ENCODE results near the gene FKBP4.
A peak's percentile ranks its signal among the peaks of the same experiment; 100 is the strongest.
"Not testable (repeated sequence)": the region's sequence is repeated elsewhere in the genome, so short reads cannot be mapped to it uniquely, and the experiment has no call there.

Gene FKBP4, protein sequence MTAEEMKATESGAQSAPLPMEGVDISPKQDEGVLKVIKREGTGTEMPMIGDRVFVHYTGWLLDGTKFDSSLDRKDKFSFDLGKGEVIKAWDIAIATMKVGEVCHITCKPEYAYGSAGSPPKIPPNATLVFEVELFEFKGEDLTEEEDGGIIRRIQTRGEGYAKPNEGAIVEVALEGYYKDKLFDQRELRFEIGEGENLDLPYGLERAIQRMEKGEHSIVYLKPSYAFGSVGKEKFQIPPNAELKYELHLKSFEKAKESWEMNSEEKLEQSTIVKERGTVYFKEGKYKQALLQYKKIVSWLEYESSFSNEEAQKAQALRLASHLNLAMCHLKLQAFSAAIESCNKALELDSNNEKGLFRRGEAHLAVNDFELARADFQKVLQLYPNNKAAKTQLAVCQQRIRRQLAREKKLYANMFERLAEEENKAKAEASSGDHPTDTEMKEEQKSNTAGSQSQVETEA

DNA sequence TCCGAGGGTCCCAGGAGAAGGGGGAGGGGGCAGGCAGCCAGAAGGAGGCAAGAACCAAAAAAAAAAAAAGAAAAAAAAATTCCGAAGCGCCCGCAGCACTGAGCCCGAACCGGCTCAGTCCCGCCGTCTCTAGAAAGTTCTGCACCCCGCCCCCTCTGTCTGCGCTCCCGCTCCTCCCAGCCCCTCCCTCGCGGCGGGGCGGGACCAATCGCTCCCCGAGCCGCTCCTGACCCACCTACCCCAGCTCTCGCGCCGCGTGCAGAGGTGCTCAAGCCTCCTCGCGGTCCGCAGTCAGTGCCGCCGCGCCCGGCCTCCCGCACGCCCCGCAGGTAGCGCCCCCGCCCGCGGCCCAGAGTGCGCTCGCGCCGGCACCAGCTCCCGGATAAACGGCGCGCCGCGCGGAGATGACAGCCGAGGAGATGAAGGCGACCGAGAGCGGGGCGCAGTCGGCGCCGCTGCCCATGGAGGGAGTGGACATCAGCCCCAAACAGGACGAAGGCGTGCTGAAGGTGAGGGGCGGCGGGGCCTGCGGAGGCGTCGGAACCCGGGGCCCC lies at the start of gene FKBP4:
FKBP4 (plus strand) TSS at position 235 of the 554 bp plus-strand sequence; CDS start at position 405, 170 bp downstream.
- DNase-seq, result peak; percentile 66 to 76

DNA sequence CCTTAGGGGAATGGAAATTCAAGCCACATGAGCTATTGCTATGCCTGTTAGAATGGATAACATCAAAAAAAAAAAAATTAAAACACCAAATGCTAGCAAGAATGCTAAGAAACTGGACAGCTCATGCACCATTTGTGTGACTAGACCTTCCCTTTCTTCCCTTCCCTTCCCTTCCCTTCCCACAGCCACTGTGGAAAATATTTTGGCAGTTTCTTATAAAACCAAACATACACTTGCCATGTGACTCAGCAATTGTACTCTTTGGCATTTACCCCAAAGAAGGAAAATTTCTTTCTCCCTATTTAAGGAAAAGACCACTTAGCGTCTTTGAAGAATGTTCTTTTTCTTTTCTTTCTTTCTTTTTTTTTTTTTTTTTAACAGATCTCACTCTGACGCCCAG lies 49.1 kb upstream of the FKBP4 start:
- DNase-seq, result no peak

DNA sequence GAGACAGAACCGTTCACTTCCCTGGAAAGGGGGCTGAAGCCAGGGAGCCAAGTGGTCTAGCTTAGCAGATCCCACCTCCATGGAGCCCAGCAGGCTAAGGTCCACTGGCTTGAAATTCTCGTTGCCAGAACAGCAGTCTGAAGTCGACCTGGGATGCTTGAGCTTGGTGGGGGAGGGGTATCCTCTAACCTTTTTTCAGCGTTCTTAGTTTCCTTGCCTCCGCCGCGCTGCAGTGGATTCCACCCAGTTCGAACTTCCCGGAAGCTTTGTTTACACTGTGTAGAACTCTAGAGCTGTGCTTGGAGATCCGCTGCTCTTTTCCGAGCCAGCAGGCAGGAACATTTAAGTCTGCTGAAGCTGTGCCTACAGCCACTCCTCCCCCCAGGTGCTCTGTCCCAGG lies 45.2 kb upstream of the FKBP4 start:
- no peak for DNase-seq

DNA sequence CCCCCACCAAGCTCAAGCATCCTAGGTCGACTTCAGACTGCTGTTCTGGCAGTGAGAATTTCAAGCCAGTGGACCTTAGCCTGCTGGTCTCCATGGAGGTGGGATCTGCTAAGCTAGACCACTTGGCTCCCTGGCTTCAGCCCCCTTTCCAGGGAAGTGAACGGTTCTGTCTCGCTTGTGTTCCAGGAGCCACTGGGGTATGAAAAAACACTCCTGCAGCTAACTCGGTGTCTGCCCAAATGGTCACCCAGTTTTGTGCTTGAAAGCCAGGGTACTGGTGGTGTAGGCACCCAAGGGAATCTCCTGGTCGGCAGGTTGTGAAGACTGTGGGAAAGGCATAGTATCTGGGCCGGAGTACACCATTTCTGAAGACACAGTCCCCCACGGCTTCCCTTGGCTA lies 44.6 kb upstream of the FKBP4 start:
- no peak for DNase-seq

DNA sequence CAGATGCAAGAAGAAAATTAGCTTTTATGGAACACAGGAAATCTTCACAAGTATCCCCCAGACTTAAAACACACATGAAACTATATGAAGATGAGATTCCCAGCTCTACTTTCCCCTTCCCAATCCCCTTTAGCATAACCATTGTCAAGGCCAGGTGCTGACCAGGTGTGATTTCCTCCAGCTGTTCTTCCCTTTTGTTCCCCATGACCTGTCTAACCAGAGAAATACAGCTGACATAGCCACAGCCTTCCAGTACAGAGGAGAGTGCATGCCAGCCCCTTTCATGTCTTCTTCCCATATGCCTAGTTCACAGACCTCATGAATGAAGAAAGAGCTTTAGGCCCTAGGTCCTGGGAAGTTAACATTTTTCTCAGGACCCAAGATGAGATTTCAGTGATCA lies 43.5 kb upstream of the FKBP4 start:
- DNase-seq, result no peak

DNA sequence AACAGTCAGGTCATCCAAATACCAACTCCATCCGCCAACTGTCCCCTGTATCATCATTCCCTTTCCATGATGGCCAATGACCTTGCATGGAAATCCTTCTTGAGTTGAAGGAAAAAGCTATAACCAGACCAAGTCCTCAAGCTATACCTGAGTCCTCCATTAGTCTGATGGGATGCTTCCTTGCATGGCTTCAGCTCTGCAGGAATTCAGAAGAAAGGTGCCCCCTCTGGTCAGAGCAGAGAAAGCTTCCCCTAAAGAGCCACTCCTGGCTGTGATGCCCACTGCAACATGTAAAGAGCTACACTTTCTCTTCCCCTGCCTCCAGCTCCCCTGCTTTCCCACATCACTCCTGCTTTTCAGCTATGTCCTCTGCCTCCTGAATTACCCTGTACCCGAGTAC lies 43.1 kb upstream of the FKBP4 start:
- DNase-seq, result no peak

DNA sequence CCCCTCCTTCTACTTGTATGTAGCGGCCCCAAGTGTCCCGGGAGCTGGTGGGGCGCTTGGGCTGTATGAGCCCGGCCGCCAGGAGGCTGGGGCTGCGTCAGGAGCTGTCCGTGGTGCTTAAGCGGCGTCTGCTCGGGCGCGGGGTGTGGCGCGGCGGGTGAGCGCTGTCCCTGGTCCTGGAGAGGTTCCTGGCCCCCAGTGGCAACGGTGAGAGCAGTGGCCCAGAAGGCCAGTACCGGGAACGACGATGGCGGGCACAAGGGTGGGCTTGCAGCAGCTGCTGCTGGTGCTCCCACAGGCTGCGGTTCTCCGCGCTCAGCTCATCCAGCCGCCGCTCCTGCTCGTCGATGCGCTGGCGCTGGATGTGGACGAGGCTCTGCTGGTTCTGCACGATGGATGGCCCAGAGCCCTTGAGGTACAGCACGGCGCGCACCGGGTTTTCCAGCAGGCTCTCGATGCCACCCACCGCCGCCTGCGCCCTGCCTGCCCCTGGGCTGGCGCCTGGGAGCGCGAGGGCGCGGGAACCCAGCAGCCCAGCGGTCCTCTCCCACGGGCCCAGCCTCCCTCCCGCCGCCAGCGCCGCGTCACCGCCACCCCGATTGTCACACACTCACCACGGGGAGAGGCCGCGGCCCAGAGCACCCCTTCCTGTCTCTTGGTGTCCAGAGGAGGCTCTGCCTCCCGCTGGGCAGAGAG lies 41.9 kb upstream of the FKBP4 start:
- no peak for DNase-seq

DNA sequence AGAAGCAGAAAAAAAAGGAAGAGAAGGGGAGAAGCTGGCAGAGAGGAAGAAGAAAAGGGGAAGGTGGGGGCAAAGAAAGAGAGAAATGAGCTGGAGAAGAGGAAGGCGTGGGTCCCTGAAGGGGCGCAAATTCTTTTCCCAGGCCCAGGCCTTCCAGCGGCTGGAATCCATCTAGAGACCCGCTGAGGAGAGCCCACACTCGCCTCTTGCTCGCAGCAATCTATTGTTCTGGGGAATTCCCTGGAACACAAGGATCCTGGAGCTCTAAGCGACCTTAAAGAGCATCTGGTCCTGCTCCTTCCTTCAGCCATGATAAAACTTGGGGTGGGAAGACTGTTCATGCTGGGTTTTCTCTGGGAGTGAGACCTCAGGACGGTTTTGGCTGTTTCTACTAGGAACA lies 41.2 kb upstream of the FKBP4 start:
- no peak for DNase-seq

DNA sequence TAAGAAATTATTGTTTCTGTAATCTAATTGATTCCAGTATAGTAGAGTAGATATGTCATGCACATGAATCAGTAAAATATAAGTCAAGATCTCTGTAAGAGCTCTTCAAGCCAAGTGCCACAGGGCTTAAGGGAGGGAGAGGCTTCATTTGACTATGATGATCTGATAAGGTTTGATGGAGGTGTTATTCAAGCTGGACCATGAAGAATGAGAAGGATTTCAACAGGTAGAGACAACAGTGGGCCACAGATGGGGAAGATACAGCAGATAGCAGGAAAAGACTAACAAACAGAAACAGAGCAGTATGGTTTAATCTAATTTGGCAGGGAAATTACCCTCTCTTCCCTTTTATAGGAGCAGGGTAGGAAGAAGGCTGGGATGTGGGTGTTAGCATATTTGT lies 40.6 kb upstream of the FKBP4 start:
- DNase-seq, result no peak

DNA sequence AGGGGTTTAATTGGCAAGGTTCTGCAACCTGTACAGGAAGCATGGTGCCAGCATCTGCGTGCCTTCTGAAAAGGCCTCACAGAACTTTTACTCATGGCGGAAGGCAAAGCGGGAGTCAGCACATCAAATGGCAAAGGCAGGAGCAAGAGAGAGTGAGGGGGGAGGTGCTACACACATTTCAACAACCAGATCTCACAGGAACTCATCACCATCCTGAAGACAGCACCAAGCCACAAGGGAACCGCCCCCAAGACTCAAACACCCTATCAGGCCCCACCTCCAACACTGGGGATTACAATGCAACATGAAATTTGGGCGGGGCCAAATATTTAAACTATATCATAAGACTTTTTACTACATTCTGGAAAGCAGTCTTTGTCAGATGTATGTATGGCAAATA lies 38.0 kb upstream of the FKBP4 start:
- DNase-seq, result no peak

DNA sequence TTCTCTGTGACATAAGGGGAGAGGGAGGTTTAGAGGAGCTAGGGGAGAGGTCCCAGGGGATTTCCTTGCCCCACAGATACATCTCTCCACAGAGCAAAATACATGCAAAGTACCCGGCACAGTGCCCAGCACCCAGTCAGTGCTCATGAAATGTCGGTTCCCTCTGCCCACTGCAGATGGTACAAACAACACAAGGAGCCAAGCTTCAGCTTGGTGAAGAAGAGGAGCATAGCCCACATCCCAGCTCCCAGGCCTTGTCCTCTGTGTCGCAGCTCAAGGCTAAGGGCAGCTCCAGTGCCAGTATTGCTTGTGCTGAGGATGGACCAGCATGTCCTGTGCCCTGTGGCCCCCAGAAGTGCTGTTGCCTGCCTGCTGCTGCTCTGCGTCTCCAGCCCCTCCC lies 35.0 kb upstream of the FKBP4 start:
- DNase-seq, result no peak

DNA sequence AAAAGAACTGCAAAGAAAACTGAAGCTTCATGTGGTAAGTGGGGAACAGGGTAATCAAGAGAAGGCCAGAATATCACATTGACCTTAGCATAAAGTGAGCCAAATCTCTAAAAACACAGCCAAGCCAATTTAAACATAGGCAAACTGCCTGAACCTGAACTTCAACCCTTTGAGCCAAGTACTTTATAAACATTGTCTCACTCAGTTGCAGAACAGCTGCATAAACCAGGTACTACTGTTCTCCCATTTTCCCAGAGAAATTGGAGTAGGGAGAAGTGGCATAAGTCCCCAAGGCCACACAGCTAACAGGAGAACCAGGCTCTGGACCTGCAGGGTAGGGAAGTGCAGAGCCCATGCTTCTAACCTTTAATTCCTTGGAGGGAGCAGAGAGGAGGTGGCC lies 30.4 kb upstream of the FKBP4 start:
- DNase-seq, result no peak

DNA sequence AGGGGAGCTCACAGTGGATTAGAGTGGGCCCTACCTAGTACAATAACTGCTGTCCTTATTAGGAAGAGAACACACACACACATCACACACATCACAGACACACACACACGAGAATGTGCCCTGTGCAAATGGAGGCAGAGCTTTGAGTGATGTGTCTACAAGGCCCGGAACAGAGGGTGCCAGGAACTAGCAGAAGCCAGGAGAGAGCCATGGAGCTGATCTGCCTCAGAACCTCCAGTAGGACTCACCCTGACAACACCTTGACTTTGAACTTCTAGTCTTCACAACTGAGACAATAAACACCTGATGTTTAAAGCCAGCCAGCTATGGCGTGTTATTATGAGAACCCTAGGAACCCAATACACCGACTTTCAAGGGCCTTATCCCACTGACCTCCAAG lies 29.7 kb upstream of the FKBP4 start:
- DNase-seq, result no peak

DNA sequence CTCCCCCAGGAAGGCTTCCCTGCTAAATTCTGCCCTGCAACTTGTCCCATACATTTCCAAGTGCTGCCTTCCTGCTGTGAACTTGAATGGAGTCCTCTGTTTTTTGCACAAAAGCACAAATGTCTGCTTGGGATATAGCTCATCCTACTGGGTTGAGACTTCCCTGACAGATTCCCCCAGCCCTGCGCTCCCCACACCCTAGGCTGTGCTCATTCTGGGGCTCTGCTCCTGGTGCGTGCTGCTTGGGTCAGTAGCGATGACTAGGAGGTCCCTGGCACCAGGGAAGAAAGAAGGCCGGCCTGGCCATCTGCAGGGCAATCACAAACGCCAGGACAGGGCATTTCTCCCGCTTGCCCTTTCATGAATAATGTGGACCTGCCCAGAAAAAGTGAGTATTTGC lies 29.2 kb upstream of the FKBP4 start:
- DNase-seq, result no peak

DNA sequence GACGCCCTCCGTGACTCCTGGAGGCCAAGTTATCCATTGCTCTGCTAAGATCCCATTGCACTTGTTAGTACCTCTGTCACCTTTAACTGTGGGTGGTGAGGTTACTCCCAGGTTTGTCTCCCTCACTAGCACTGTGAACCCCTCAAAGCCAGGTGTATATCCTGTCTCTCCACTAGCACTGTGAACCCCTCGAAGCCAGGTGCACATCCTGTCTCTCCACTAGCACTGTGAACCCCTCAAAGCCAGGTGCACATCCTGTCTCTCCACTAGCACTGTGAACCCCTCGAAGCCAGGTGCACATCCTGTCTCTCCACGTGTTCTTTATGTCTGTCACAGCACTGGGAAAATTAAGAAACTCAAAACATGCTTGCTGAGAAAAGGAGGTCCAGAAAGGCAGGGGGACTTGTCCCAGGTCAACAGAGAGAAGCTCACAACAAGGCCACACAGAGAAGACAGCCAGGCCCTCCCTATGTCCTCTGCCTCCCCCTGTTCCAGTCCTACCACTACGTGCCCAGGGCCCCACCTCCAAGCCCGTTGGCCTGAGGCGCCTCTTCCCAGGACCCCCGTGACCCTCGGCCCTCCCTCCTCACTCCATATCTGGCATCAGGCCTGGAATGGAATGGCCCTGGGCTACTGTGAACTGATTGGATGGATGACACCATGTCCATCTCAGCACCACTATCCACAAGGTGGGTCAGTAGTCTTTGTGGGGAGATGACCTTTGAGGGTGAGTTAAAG lies 26.4 kb upstream of the FKBP4 start:
- no peak for DNase-seq

DNA sequence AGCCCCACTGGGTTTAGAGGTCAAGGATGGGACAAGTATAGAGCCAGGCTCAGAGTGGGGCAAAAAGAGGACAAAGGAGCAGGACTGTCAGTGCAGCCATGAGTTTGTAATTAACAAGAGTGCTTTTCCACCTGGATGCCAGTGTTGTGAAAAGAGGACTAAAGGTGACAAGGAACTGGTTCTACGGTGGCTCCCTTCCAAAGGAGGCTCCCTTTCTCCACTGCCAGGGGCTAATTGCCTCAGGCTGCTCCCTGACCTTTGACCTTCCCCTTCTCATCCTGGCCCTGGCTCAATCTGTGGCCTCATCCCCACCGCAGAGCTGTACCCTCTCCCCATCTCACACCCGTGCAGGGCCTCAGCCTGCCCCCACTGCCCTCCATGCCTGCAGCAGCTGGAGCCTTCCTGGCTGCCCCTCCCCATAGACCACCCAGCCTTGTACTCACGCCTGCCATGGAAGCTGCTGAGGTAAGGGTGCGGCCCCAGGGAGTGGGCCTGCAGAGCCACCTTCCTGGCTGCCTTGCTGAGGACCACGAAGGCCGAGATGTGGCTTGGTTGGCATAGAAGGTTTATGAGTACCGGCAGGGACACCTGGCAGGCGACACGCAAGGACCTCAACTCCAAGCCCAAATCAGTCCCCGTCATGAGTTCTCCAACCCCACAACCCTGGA lies 24.8 kb upstream of the FKBP4 start:
- DNase-seq, result no peak

DNA sequence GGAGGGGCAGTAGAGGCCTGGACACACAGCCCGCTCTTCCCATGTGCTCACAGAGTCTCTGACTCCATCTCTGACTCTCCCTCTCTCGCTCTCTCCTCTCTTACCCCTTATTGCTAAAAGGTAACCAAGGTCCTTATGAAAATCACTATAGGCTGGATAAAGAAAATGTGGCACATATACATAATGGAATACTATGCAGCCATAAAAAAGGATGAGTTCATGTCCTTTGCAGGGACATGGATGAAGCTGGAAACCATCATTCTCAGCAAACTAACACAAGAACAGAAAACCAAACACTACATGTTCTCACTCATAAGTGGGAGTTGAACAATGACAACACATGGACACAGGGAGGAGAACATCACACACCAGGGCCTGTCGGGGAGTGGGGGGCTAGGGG lies 24.2 kb upstream of the FKBP4 start:
- not testable (repeated sequence) for DNase-seq

DNA sequence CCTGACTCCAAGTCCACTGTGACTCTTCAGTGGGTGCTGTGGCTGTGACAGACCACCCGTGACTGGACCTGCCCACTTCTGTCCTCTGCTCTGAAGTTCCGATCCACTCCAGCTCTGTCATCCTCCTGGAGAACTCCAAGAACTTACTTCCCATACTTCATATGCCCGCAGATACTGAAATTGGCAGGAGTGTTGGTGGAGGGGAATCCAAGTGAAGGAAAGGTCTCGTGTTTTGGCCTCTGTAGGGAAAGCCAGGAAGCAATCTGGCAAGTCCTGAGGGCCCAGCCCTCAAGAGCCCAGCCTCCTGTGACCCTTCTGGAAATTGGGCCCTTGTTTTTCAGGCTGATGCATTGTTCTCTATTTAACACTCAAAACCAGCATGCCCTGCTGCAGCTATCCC lies 22.4 kb upstream of the FKBP4 start:
- DNase-seq, result no peak

DNA sequence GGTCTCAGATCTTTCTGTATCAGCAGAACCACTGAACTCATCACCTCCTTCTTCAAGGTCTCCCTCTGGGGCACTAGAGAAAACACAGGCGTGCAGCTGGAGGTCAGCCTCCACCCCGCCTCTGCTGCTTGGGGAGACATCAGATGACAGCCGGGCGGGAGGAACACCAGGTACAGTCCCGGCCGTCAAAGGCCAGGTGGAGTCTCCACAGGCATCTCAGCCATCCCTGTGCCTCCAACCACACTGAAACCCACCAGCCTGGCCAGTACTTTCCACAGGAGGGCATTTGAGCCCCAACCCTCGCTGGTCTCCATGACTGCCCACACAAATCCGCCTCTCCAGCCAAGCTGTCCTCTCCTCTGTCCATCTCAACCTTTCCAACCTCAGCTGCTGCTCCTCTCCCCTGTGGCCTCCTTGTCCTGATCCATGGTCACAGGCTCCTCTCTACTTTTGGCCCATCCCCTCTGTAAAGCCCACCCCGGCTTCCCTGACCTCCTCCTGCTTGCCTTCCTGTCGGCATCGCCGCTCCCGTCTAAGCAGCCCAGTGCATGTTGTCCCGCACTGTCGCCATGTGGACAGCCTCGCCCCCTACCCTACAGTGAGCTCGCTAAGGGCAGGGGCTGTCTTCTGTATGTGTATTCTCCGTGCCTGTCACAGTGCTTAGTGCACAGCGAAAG lies 21.4 kb upstream of the FKBP4 start:
- no peak for DNase-seq

DNA sequence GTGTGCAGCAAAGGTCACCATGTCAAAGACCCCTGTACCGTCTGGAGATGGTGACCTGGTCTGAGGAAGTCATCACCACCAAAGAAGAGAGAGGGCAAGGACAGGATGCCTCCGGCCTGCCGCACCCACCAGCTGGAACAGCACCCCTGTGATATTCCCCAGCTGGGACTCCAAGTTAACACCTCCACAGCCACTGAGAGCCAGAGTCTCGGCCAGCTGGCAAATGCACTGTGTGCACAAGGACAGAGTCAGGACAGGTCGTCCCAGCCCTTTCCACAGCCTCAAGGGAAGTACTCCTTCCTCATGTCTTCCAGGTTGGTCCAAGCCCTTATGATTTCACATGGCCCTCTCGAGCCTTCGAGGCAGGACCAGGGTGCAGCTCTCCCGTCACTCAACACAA lies 19.3 kb upstream of the FKBP4 start:
- no peak for DNase-seq

DNA sequence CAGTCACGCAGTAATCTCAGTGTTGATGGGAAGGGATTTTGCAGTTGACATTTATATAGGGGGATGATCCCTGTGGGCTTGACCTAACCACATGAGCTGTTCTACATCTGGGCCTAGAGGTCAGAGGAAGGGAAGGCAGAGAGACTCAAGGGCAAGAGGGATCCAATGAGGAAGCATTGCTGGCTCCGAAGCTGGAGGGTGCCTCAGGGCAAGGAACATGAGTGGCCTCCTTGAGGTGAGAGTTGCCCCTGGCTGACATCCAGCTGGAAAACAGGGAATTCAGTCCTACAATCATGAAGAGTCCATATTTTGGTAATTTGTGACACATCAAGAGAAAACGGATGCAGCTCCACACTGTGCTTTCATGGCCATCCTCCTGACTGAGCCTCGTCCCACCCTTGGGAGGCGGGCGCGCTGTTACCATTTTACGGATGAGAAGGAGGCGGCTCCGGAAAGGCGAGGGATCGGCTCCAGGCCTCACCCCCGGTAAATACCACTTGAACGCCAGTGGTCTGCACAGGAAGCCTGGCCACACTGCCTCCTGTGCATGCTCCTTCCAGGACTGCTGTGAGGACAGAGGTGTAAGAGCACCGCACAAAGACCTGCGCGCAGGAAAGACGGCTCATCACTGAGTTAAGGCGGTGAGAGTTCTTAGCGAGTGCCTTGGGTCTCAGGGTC lies 18.5 kb upstream of the FKBP4 start:
- no peak for DNase-seq

DNA sequence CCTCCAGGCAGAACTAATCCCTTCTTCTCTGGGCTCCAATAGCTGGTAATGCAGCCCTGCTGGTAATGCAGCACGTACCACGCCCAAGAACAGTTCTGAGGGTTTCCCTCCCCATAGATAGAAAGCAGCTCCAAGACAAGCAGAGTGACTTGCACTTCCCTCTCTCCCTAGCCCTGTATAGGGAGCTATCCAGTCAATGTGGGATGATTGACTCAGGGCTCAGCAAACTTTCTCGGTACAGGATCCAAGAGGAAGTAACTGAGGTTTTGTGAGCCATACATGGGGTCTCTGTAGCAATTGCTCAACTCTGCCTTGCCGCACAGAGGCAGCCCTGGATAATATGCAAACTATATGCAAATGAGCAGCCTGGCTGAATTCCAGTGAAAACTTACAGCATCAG lies 15.5 kb upstream of the FKBP4 start:
- DNase-seq, result no peak
